HG02973 (cell line): ENCODE measurements around the gene SYCP2.

Experiments
- ATAC-seq: cut with Tn5 transposase; IDR thresholded peaks from one replicate; pipeline ENCODE4 v1.9.1; 2021; ENCODE audit warnings: moderate library complexity; ENCODE audit not compliant: unreplicated experiment

Gene SYCP2

DNA sequence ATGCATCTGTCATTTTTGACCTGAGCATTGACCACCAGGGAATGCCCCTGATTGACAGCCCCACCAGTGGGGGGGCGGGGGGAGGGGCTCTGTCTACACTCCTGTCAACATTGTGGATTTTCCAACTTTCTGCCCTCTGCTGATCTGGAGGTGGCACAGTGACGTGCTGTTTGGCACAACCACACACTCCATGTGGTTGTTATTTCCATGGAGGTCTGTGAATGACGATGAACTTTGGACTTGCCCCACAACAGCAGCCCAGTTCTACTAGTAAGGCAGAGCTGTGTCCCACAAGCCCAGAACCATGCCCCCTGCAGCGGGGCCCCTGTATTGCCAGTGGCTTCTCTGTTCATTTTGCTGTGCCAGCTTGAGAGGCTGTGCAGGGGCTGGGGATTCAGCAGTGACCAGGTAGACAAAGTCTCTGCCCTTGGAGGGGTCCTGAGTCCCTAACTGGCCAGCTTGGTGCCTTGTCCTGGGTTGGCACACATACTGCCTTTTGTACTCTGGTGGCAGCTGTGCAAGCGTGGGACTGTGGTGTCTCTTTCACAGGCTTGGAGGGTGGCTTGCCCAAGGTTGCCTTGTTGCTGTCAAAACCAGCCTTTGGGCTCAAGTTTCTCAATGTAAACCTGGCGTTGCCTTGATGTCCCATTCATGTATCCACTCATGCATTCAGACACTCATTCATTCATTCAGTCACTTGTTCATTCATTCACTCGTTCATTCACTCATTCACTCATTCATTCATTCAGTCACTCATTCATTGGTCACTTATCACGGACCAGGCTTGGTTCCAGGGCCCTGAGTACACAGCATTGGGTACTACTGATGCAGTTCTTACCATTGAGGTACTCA is 108.5 kb downstream of the SYCP2 start:
- no peak for ATAC-seq

DNA sequence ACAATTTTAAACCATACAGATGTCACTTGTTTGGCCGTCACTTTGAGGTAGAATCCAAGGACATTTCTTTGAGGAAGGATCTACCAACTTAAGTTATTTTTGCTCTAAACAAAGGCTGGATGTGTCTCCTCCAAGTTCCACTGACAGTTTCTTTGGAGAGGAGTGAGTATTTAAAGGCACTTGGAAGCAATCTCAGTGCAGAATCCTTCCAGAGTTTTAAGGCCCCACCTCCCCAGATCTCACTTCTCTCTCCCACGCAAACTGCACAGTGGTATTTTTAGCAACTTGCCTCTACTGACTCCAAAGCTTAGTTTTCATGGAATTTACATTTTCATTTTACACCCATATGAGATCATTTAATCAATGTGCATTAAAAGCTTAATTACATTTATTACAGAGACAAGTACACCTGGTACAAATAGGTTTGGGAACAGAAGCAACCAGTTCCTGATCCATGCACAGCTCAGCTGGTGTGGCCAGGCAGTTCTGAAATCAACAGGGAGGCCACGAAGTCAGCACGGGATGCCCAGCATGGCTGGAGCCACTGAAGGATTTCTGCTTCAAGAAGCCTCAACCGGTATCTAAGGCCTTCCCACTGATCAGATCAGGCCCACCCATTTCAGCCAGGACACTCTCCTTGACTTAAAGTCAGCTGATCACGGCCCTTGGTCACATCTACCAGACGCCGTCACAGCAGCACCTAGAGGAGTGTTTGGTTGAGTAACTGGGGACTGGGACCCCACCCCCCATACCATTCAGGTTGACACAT is 109.8 kb downstream of the SYCP2 start:
- ATAC-seq, result no peak

DNA sequence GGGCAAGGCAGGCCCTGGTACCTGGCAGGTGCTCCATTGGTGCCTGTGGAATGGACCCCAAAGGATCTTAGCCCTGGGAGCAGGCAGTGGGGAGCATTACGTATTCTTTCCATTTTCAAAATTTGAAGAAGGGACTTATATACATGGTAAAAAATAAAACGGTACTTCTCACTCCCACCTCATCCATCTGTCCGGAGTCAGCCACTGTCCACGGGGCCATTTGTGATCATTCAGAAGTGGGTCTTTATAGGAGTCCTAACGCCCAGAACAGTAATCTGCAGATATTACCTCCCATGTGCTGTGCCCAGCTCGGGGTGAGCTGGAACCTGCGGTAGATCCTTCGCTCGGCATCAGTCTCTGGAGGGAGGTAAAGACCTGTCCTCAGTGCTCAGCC is 110.4 kb downstream of the SYCP2 start:
- ATAC-seq, result no peak

DNA sequence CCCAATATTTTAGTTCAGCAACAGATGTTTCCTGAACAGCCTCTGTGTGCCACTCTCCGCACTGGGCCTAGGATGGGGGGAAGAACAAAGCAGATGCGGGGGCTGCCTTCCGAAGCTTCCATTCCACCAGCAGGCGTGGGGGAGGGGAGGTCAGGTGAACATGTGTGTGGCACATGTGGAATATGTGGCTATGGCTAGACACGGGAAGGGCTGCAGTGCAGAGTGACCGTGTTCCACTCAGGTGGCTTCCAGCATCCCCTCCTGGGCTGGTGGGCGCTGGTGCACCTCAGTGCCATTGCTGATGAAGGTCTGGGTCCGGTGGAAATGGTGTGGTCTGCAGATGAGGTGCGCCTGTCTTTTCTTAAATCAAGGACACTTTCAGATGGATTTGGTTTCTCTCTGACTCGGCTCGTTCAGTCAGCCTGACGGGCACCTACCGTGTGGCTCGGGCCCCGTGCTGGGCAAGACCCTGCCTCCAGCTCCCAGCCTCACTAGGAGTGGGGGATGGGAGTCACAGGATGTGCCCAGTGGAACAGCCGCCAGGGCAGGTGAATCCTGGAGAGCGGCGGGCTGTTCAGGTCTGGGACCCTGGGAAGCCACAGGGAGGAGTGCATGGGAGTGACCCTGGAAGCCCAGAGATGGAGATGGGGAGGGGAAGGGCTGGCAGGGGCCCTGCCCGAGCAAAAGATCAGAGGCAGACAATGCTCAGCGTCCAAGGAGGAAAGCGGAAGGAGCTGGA is 111.0 kb downstream of the SYCP2 start:
- no peak for ATAC-seq

DNA sequence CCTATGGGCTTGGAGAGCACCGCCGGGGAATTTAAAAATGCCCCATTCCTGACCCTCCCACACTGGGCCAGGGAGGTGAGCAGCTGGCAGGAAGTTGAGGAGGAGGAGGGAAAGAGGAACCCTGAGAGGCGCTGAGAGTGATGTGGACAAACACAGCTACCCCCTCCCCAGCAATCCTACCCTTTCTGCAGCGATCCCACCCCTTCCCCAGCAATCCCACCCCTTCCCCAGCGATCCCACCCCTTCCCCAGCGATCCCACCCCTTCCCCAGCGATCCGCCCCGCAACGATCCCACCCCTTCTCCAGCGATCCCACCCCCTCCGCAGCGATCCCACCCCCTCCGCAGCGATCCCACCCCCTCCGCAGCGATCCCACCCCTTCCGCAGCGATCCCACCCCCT is 111.6 kb downstream of the SYCP2 start:
- no peak for ATAC-seq

DNA sequence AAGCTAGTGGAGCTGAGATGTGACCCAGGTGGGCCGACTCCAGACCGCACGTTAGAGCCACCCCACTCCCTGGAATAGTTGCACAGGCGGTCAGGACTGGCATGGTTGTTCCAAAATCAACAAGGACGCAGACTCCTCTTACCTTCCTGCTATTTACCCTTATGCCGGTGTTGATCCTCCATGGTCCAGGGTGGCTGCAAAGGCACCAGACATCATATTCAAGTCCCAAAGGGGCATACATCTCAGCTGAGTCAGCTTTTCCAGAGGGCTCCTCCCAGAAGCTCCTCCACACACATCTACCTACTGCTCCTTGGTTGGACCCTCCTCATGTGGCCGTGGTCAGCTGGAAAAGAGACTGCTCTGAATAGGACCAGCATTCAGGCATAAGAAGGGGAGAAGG is 112.2 kb downstream of the SYCP2 start:
- ATAC-seq, result no peak

DNA sequence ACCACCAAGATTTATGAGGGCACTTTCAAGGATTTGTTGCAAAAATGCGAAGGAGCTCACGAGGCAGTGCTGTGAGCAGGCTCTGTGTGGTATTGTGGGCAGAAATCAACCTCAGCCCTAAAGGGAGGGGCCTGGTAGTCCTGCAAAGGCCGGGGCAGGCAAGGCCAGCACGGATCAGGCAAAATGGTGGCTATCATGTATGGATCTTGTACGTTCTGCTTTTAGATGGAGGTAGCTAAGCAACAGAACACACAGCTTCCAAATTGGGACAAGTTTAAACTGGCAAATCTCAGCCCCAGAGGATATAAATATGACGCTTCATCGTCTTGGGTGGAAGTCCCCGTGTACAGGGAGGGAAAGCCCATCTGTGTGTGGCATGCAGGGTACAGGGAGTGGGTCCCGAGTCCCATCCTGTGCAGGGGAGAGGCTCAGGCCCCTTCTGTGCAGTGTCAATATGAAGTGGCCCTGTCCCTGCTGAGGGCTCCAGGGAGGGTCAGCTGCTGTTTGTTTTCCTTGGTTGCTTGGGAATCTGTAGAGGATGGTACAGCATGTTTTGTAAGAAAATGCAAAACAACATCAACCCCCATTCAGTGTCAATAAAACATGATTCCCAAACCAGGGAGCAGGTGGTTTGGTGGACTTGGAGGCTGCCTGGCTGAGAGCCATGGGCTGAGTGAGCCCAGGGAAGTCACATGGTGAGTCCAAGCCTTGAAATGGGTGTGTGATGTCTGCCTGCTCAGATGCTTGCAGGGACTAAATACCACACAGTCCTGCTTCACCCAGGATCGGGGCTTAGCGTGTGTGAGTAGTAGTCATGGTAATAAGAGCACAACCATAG is 113.0 kb downstream of the SYCP2 start:
- ATAC-seq, result no peak

DNA sequence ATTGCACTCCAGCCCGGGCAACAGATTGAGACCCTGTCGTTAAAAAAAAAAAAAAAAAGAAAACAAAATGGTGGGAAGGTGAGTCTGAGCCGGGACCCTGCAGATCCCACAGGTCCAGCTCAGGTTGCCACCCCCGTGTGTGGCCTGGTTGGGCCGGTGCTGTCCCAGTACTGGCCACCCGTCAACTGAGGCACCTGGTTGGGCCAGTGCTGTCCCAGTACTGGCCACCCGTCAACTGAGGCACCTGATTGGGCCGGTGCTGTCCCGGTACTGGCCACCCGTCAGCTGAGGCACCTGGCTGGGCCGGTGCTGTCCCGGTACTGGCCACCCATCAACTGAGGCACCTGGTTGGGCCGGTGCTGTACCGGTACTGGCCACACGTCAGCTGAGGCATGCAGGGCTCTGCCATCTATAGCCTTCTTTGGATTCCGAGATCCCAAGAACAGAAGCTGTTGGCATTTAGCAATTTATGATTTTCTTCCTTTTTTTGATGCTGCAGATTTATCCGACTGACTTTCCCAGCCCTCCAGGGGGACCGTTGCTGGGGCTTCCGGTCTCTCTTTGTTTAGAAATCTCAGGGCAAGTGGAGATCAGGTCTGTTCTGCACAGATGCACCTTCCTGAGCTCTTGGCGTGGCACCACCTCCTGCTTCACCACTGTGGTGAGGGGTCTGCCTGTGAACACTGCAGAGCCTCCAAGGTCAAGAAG is 113.8 kb downstream of the SYCP2 start:
- ATAC-seq, result no peak

DNA sequence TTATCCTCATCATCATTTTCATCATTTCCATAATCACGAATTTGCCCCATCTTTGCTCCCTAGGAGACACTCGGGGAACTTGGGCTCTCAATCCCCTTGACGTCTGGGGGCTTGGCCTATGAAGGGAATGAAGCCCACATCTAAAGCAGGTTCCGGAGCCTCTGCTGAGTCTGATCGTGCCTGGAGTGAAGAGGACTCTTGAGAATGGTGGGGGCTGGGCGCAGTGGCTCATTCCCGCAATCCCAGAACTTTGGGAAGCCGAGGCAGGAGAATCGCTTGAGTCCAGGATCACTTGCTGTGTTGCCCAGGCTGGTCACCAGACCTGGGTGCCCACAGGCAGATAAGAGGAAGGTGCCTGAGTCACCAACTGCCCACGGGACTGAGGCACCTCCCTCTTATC is 114.5 kb downstream of the SYCP2 start:
- no peak for ATAC-seq

DNA sequence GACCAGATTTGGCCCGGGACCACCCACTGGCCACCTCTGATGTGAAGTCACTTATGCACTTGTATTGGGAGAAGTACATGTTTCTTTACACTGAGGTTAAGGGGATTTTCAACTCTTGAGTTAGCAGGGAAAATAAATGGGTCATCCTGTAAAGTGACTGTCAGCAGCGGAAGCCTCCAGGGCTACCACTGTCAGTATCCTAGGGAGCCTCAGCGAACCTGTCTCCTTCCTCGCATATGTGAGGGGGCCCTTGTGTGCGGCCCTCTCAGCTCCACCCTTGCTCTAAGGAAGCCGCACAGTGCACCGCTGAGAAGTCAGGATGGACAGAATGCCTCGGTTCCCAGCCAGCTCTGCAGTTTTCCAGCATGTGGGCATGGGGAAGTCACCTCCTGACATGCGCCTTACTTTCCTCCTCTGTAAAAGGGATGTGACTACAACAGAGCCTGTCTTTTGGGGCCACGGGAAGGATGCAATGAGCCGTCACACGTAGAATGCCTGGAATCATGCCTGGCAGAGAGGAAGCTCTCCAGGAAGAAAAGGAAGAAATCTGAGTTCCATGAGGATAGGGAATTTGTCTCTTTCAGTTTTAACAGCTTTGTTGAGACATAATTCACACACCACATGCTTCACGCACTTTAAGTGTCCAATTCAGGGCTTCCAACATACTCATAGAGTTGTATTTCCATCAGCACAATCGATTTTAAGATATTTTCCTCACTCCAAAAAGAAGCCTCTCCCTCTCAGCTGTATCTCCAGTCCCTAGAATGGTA is 115.4 kb downstream of the SYCP2 start:
- ATAC-seq, result no peak

DNA sequence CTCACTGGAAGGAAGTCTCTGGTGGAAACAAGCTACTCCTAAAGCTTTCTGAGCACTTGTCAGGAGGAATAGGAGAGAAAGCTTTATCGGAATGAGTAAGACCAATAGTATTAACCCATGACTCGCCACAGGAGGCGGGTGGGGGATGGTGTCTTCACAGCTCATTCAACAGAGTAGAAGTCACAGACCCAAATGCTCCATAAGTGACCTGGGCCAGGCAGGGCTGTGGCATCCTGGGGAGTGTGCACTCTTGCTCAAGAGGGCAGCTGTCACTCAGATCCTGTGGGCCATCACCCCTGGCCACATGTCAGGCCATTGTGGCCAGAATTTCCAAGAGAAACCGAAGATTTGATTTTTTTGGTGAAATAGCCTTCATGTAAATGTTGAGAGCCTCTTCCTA is 116.0 kb downstream of the SYCP2 start:
- ATAC-seq, result no peak

DNA sequence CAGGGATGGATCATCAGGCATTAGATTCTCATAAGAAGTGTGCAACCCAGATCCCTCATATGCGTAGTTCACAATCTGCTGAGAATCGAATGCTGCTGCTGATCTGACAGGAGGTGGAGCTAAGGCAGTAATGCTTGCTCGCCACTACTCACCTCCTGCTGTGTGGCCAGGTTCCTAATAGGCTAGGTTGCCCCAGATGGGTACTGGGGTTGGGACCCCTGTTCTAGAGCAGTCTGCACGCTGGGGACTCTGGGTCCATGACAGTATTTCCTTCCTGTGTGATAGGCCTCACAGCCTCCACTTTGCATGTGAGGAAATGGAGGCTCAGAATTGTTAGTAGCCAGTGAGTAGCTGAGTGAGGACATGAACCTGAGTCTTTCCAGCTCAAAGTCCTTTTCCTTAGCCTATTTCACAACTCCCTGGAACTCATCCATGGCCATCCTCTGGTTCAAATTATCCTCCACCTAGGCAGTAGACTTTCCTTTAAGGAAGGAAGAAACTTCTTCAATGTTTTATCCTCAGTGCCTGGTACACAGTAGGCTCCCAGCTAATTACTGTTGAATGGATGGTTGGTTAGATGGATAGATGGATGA is 117.2 kb downstream of the SYCP2 start:
- ATAC-seq, result no peak

DNA sequence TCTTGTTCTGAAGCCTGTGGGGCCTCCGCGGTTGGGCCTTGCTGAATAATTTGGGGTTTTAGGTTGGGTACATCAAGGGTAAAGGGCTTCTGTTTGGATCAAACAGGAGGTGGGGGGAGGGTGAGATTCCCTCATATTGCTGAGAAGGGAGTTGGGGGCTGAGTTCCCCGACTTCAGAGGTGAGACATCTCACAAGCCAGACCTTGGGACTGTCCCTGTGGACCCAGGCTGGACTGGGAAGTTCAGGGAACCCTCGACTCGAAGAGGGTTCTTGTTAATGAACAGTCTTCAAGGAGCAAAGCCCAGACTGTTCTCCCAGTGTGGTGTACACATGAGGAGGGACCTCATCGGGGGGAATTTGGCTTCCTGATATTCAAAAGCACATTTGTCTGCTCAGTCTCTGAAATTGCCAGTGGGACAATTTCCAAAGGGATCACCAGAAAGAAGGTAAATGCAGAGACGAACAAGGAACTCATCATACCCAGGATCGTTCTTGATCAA is 118.5 kb downstream of the SYCP2 start:
- ATAC-seq, result no peak

DNA sequence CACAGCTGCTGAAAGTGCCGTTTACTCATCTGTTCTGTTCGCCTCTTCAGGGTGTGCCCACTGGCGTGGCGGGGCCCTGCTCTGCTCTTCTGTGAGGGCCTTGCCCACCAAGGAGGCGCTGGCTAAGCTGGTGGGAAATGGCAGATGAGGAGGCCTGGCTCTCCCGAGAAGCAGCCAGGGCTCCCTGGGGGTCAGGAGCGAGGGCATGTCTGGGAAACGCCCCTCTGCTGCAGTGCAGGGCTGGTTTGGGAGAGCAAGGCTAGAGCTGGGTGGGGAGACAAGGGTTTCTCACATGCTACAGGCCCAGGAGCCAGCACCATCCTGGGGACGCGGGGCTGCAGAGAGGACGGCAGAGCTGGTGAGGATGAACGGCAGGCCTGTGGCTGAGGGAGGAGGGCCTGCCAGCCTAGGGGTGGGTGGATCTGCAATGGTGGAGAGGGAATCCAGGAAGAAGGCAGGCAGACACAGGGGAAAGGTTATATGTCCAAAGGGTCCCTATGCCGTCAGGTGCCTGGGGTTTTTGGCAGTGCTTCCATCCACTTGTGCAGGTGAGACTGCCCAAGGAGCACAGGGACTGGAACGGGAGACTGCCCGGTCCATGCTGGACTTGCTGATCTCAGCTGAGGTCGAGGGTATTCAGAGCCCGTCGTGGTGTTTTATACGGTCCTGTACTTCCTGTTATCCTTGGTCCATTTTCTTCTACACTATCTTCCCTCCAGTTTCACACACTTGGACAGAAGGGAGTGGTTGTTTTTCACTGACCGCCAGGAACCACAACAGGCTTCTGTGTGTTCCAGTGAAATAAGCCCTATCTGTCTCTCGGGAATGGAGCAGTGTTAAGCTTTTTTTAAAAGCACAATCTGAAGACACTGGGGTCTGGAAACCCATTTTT is 119.2 kb downstream of the SYCP2 start:
- no peak for ATAC-seq
